Daoy (cell line): ENCODE data around the gene MYH7. TPM values are rescaled to one million over a fixed set of nuclear protein-coding genes. Genes with fewer than 3 reads are reported as not detected.
"Not testable (repeated sequence)": the region's sequence is repeated elsewhere in the genome, so short reads cannot be mapped to it uniquely, and the experiment has no call there.

Source experiments
- DNase-seq: peaks from one replicate; pipeline ENCODE4 v3.0.0-alpha.2; 2015; ENCODE audit warnings: low read depth
- total RNA-seq: library from RNA; depleted of rRNA; stranded (reverse); fragments of >200 nt; shearing (Covaris generic); gene quantifications from 2 replicates; pipeline ENCODE4 v1.2.3, GENCODE V29; 2014

MYH7 gene
- total RNA-seq, 1 experiment from 2014 or later: not detected

DNA sequence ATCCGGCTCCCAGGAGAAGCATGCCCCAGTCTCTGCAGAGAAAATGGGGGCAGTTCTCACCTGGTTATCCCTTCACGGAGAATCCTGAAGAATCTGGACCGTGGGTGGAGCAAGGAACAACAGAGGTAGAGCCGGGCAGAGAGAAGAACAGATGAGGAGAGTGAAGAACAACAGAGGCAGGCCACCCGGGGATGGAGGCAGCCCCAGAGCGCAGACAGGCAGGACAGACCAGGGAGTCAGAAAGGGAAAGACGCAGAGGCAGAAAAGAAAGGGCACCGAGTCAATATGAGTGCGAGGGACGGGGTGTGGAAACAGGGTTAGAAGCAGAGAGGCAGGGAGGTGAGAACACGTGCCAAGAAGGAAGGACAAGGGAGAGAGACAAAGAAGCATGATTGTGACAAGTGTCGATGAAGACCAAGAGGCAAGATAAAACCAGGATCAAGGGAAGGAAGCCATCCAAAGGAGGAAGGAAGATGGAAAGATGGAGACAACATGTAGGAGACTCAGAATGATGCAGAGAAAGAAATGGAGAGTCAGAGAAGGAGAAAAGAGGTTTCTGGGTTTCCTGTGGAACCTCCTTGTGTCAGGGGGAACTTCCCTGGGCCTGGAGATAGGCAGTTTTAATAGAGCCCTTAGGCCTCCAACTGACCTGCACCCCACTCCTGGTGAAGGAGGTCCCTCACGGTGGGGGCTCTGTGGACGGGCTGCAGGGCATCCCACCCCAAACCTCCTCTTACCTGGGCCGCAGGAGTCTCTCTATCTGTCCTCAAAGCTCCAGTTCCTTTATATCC lies 27.7 kb downstream of the MYH7 start, which contains the start of gene MYH6:
Gene MYH6, minus strand, starts transcription at position 758 of the 791 bp plus-strand sequence. CDS start 1,050 bp downstream, outside the sequence.
- no peak for DNase-seq

DNA sequence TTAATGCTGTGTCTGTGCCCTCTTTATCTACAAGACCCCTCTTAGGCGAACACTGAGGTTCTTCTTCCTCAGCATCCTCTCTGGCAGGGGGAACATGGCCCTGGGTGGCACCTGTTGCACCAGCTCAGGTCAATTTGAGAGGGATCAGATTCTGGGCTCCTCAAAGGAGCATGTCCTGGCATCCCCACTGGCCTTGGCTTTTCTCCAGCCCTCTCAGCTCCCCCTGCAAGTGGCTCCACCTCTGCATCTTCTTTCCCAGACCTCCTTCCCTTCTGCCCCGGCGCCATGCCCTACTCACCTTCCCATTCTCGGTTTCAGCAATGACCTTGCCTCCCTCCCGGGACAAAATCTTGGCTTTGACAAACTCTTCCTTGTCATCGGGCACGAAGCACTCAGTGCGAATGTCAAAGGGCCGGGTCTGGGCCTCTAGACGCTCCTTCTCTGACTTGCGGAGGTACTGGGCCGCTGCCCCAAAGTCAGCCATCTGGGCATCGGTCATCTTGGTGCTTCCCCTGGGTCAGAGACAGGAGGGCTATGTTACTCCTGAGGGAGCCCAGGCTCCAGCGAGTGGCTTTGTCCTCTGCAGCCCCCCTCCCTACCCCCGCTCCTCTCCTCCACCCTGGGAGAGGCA lies 28.6 kb downstream of the MYH7 start:
- DNase-seq: no peak

DNA sequence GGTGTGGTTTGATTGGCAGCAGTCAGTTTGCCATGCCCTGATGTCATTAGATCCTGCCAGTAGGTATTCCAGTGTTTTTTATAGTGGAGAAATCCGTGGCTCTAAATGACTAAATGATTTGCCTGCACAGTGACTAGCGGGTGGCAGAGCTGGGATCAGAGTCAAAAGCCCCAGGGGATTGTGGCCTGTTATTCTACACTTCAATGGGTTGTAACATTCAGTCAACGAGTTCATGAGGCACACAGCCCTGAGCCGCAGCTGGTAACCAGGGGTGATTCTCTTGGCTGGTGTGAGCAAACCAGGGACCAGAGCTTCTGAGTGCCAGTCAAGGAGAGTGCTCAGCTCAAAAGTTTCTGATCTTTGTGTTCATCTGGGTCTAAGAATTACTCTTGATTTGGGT lies 29.2 kb downstream of the MYH7 start:
- DNase-seq: no peak

- DNase-seq: no peak
Observed at GRCh38 chr14:23405516-23406025, 29.9 kb downstream of the MYH7 start.

- no peak for DNase-seq
Observed at GRCh38 chr14:23405096-23405495, 30.4 kb downstream of the MYH7 start.

GRCh38 chr14:23404331-23404900 lies 31.0 kb downstream of the MYH7 start:
- DNase-seq: no peak

DNA sequence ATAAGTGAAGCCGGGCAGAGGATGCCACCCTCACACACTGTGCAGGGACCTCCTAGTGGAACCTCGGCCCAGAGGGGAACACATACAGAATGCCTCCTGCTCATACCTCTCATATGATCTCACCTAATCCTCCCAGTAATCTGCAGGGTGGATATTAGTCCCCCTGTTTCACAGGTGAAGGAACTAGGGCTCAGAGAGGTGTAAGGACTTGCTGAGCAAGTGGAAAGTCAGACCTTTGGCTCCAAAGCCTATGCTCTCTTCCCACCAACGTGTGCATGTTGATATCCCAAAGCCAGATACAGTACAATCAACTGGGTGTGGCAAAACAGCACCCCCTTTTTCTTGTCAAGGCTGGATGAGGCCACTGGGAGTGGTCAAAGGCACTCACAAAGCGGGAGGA lies 31.6 kb downstream of the MYH7 start:
- no peak for DNase-seq

DNA sequence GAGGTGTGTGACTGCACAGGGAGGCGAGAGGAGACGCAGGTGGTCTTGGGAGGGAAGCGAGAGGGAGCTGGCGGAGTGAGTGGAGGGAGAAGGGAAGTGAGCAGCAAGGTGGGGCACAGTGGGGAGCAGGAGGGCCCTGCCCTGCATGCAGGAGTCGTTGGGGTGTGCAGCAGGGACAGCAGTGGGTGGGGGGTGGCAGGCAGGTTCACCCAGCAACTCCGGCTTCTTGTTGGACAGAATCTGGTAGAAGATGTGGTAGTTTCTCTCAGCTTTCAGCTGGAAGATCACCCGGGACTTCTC lies 32.4 kb downstream of the MYH7 start:
- DNase-seq: no peak

DNA sequence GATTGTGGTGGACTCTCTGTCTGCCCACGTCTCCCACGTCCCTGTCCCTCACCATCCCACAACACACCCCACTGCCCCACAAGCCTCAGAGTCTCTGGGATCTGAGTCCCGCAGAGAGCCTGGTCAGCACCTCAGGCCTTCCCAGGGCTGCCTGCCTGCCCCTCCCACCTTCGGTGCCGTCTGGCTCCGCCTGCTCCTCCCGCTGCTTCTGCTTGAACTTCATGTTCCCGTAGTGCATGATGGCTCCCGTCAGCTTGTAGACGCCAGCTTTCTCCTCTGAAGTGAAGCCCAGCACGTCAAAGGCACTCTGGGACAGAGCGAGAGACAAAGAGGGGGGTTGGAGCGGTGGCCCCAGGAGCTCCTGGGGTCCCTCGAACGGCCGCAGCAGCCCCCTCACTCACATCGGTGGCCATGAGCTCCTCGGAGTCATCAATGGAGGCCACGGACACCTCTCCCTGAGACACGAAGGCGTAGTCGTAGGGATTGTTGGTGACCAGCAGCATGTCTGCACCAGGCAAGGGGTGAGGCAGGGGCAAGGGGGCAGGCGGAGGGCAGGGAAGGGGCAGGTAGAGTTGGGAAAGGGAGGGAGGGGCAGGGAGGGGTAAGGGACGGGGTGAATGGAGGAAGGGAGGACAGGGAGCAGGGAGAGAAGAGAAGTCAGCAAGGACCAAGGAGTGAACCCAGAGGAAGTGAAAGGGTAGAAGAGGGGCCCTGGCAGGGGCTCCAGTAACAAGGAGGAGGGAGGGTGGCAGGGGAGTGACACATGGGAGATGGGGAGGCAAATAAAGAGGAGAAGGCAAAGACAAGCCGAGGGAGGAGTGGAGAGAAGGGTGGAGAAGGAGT lies 32.9 kb downstream of the MYH7 start:
- DNase-seq: peak; percentile 27

DNA sequence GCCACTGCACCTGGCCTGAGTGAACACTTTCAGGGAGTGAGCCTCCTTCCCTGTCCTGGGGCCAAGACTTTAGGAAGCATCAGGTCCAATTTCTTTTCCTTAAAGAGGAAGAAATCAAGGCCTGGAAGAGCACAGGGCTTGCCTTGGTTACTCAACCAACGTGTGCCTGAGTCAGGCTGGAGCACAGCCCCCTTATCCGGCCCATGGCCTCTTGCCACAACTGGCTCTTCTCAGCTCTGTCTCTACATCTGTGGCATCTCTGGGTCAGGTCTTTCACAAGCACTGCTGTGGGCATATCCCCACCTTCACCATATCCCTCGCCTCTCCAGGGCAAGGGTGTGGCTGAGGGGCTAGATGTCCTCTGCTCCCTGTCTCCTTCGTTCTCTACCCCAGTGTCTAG lies 34.2 kb downstream of the MYH7 start:
- no peak for DNase-seq

GRCh38 chr14:23400496-23401149 lies 34.8 kb downstream of the MYH7 start:
- not testable (repeated sequence) for DNase-seq

DNA sequence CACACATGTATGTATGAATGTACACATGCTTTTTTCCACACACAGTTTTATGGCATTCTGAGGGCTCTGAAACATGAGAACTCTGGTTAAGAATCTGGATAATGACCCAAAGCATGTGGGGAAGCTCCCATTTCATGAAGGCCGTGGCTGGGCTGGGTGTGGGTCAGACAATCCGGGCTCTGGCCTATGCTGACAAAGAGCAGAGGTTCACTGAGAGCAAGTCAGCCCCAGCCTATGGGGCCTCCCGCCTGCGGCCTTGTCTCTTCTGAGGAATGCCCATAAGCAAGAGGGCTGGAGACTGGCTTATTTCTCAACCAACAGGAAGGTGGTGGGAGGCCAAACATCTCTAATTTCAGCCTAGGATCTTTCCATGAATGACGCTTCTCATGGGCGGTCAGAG lies 35.9 kb downstream of the MYH7 start:
- no peak for DNase-seq

DNA sequence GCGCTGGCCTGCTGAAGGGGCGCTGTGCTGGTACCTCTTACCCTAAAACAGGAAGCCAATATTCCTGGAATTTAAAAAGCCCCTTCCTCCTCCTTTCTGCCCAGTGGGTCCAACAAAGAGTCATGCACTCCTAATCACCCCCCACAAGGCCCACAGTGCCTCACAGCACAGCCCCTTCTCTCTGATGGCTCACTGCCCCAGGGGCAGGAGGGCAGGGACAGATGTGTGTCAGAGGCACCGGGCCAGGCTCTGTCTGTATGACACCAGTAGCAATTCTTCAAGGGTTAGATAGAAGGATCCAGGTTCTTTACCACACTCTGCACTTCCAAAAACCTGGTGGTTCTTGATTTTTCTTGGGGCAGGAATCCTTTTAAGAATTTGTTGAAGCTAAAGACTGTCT lies 36.3 kb downstream of the MYH7 start:
- no peak for DNase-seq

DNA sequence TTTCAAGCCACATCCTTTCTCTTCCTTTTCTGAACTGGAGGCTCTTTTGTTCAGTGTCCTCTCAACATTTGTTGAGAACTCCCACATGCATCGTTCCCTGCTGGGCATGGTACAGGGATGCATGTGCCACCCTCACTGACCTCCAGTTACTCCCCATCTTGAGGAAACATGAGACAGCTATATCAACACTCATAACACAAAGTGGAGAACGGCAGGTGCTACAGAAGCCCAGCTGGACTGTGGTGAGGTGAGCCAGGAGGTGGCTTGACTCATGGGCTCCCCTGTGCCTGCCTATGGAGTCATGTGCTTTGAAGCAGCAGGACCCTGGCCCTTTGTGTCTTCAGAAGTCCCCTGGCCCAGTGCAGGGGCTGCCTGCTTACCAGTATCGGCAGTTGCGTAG lies 37.1 kb downstream of the MYH7 start:
- no peak for DNase-seq

GRCh38 chr14:23396781-23397407 lies 38.6 kb downstream of the MYH7 start:
- DNase-seq: no peak

DNA sequence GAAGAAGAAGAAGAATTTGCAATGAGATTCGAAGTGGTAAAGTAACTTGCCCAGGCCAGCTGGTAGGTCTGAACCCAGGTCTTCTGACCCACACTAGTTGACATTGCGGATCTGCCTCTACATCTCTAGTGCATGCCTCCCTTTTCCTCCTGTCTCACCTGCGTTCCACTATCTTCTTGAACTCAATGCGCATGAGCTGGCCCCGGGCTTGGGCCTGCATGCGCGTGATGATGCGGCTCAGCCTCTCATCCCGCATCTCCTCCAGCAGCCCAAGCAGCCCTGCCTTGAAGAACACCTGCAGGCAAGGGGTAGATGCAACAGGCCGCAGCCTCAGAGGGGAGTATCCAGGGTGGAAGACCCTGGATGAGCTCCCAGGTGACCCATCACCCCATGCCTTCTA lies 39.3 kb downstream of the MYH7 start:
- no peak for DNase-seq

- no peak for DNase-seq
Observed at GRCh38 chr14:23392613-23393012, 42.8 kb downstream of the MYH7 start.

- DNase-seq: not testable (repeated sequence)
Observed at GRCh38 chr14:23389871-23390270, 45.6 kb downstream of the MYH7 start.

- DNase-seq: no peak
Observed at GRCh38 chr14:23389396-23389795, 46.1 kb downstream of the MYH7 start.

DNA sequence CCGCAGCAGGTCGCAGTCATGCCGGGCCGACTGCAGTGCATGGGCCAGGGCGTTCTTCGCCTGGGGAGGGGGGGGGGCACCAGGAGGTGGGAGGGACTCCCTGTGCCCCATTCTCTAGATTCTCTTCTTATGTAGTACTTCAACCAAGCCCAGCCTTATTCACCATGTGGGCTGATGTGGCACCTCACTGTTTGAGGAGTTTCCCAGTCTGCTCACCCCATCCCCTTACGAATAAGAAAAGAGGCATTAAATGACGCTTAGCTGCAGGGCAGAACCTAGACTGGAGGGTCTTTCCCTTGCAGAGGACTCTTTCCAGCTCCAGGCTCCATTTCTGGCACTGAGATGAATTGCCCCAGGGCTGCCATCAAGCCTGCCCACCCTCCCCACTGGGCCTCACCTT lies 46.5 kb downstream of the MYH7 start:
- DNase-seq: no peak
